ENCODE data around the gene GALC.

Gene GALC

DNA sequence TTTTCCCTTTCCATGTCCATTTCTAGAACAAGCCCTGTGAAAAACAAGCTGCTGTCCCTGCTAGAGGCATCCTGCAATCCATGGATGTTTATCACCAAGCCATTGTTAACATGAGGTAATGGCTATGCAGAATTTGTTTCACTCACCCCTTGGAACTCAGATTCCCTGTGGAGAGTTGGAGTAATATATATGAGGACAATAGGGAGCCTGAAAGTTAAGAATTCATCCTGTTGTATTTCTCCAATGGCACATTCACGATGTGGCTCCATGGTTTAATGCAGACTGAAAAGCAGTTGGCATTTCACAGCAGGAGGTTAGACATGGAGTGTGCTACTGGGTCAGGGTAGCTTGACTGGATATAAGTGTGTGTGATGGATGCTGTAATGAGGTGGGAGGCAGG lies 44.3 kb upstream of the GALC start:
- Histone ChIP-seq H3K4me3 (ENCODE audit: low read length, poor library complexity, severe bottlenecking) (no peak overlapping the region), H3K9me2 (replicated peaks; ENCODE audit: low read depth, low read length) (no peaks in the 10 kb centered on the region), H4K20me1 (ENCODE audit: insufficient read depth, low read length, poor library complexity, severe bottlenecking) (no peaks in the 10 kb centered on the region), H3K9me3 (ENCODE audit: insufficient read depth, low read depth, low read length) (no peaks in the 10 kb centered on the region), H3K27me3 (ENCODE audit: insufficient read depth, low read length, poor library complexity, severe bottlenecking) (no peaks in the 10 kb centered on the region), H3K36me3 (ENCODE audit: insufficient read depth, low read length) (no peaks in the 10 kb centered on the region), H3K9ac (ENCODE audit: low read depth, low read length, poor library complexity, severe bottlenecking) (no peak overlapping the region), H2AFZ (ENCODE audit: low read length) (no peak overlapping the region), H3K4me2 (ENCODE audit: low read depth, low read length, poor library complexity, severe bottlenecking) (no peak overlapping the region), H3K4me1 (ENCODE audit: insufficient read depth, low read length, poor library complexity, severe bottlenecking) (peaks cover 22% of the 10 kb centered on the region), H3K79me2 (ENCODE audit: insufficient read depth, low read length) (no peaks in the 10 kb centered on the region), H3F3A (ENCODE audit: low read depth) (no peaks in the 10 kb centered on the region)
- TF ChIP-seq EZH2phosphoT487 (IDR thresholded peaks at IDR 0.05; ENCODE audit: borderline replicate concordance), result no peak
- TF ChIP-seq, protein P1, sequence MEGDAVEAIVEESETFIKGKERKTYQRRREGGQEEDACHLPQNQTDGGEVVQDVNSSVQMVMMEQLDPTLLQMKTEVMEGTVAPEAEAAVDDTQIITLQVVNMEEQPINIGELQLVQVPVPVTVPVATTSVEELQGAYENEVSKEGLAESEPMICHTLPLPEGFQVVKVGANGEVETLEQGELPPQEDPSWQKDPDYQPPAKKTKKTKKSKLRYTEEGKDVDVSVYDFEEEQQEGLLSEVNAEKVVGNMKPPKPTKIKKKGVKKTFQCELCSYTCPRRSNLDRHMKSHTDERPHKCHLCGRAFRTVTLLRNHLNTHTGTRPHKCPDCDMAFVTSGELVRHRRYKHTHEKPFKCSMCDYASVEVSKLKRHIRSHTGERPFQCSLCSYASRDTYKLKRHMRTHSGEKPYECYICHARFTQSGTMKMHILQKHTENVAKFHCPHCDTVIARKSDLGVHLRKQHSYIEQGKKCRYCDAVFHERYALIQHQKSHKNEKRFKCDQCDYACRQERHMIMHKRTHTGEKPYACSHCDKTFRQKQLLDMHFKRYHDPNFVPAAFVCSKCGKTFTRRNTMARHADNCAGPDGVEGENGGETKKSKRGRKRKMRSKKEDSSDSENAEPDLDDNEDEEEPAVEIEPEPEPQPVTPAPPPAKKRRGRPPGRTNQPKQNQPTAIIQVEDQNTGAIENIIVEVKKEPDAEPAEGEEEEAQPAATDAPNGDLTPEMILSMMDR (conservative IDR thresholded peaks at IDR 0.05; ENCODE audit: low read length), result no peak

DNA sequence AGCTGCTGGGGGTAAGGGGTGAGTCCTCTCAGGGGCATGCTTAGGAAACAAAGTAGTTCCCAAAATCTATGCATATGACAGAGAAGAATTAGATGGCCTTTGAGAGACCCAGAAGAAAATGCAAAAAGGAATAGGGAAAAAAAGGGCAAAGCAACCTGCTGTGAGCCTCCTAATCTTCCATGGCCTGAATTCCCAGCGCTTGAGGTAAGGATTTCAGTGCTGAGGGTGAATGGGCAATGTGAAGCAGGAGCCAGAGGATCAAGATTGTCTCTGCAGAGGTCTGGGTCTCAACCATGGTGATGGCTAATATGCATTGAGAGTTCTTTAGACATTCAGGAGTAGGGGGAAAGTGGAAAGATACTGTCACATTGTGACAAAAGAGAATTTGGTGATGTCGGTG lies 43.4 kb upstream of the GALC start:
- H3K9ac ChIP-seq (ENCODE audit: low read depth, low read length, poor library complexity, severe bottlenecking), result no peak overlapping the region
- H3K4me2 ChIP-seq (ENCODE audit: low read depth, low read length, poor library complexity, severe bottlenecking), result no peak overlapping the region
- no peak overlapping the region for H3K4me3 ChIP-seq (ENCODE audit: low read length, poor library complexity, severe bottlenecking)
- H3F3A ChIP-seq (ENCODE audit: low read depth), result no peaks in the 10 kb centered on the region
- H2AFZ ChIP-seq (ENCODE audit: low read length), result no peak overlapping the region
- H3K9me2 ChIP-seq (replicated peaks; ENCODE audit: low read depth, low read length), result no peaks in the 10 kb centered on the region
- no peaks in the 10 kb centered on the region for H3K79me2 ChIP-seq (ENCODE audit: insufficient read depth, low read length)
- no peaks in the 10 kb centered on the region for H3K27me3 ChIP-seq (ENCODE audit: insufficient read depth, low read length, poor library complexity, severe bottlenecking)
- no peaks in the 10 kb centered on the region for H3K36me3 ChIP-seq (ENCODE audit: insufficient read depth, low read length)
- H3K9me3 ChIP-seq (ENCODE audit: insufficient read depth, low read depth, low read length), result no peaks in the 10 kb centered on the region
- TF ChIP-seq, protein P1 (conservative IDR thresholded peaks at IDR 0.05; ENCODE audit: low read length), result no peak
- no peak for TF ChIP-seq EZH2phosphoT487 (IDR thresholded peaks at IDR 0.05; ENCODE audit: borderline replicate concordance)
- H3K4me1 ChIP-seq (ENCODE audit: insufficient read depth, low read length, poor library complexity, severe bottlenecking), result peaks cover 22% of the 10 kb centered on the region
- H4K20me1 ChIP-seq (ENCODE audit: insufficient read depth, low read length, poor library complexity, severe bottlenecking), result no peaks in the 10 kb centered on the region

DNA sequence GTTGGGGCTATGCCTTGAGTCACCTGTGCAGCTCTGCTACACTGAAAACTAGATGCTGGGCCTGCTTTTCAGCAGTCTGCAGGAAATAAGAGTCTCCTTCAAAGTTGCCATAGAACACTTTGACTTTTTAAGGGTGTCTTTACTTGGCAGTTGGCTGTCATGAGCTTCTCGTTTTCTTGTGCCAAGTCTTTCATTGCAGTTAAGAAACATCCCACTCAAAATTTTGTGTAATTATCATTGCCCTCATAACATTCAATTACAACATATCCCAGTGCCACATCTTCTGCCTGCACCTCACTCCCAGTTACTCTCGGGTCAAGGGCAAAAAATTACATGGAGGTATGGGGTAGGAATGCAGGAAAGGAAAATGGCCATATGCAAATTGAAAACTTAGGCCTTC lies 41.1 kb upstream of the GALC start:
- H3K79me2 ChIP-seq (ENCODE audit: insufficient read depth, low read length), result no peaks in the 10 kb centered on the region
- no peaks in the 10 kb centered on the region for H3F3A ChIP-seq (ENCODE audit: low read depth)
- no peaks in the 10 kb centered on the region for H3K9me3 ChIP-seq (ENCODE audit: insufficient read depth, low read depth, low read length)
- H3K9me2 ChIP-seq (replicated peaks; ENCODE audit: low read depth, low read length), result no peaks in the 10 kb centered on the region
- TF ChIP-seq, protein P1 (conservative IDR thresholded peaks at IDR 0.05; ENCODE audit: low read length), result no peak
- TF ChIP-seq EZH2phosphoT487 (IDR thresholded peaks at IDR 0.05; ENCODE audit: borderline replicate concordance), result no peak
- peaks cover 25% of the 10 kb centered on the region for H3K4me1 ChIP-seq (ENCODE audit: insufficient read depth, low read length, poor library complexity, severe bottlenecking)
- no peaks in the 10 kb centered on the region for H3K27me3 ChIP-seq (ENCODE audit: insufficient read depth, low read length, poor library complexity, severe bottlenecking)
- no peak overlapping the region for H2AFZ ChIP-seq (ENCODE audit: low read length)
- H3K4me2 ChIP-seq (ENCODE audit: low read depth, low read length, poor library complexity, severe bottlenecking), result no peak overlapping the region
- no peaks in the 10 kb centered on the region for H4K20me1 ChIP-seq (ENCODE audit: insufficient read depth, low read length, poor library complexity, severe bottlenecking)
- no peak overlapping the region for H3K4me3 ChIP-seq (ENCODE audit: low read length, poor library complexity, severe bottlenecking)
- H3K9ac ChIP-seq (ENCODE audit: low read depth, low read length, poor library complexity, severe bottlenecking), result no peak overlapping the region
- H3K36me3 ChIP-seq (ENCODE audit: insufficient read depth, low read length), result no peaks in the 10 kb centered on the region
